Pancreas (tissue), 10 donors: ENCODE data around the gene ACTR5. TPM values are rescaled to one million over a fixed set of nuclear protein-coding genes. Genes with fewer than 3 reads are reported as not detected.
A peak's percentile ranks its signal among the peaks of the same experiment; 100 is the strongest.

Source experiments
- ATAC-seq, 4 donors: fragments of 200-7000 bp; cut with Tn5 transposase; one replicate each; pipeline versions ENCODE4 v1.8.0 to v1.9.1; 2020; ENCODE audit warnings: mild to moderate bottlenecking in 4 of 4, moderate library complexity in 4 of 4
- DNase-seq, 6 donors: peaks; one replicate each; pipeline ENCODE4 v3.0.0-alpha.2; 2020
- FAIRE-seq: peaks from 2 replicates; lab custom pipeline; 2012; peaks lifted over from hg19 to GRCh38; lab: Jason Lieb, UNC
- H3K27ac ChIP-seq, 4 donors: fragments of 200-600 bp; sonication (generic); 1 replicate in 3 of 4; 2 replicates in 1 of 4; pipeline versions ENCODE4 v1.5.0 to v1.8.0; 2020
- H3K27me3 ChIP-seq, 4 donors: fragments of 200-600 bp; one replicate each; pipeline ENCODE4 v1.8.0; 2021
- H3K36me3 ChIP-seq, 3 donors: fragments of 200-600 bp; sonication (generic) in 1 of 3; one replicate each; pipeline versions ENCODE4 v1.5.0 to v1.8.0; 2020 to 2021
- H3K4me1 ChIP-seq, 3 donors: fragments of 200-600 bp; one replicate each; pipeline ENCODE4 v1.8.0; 2021
- H3K4me3 ChIP-seq, 4 donors: fragments of 200-600 bp; sonication (generic) in 2 of 4; one replicate each; pipeline versions ENCODE4 v1.5.0 to v1.8.0; 2020 to 2021
- H3K9me3 ChIP-seq, 4 donors: fragments of 200-600 bp; one replicate each; pipeline ENCODE4 v1.8.0; 2021
- CTCF ChIP-seq, 4 donors: fragments of 200-600 bp; sonication (generic) in 3 of 4; IDR thresholded peaks; one replicate each; pipeline versions ENCODE4 v1.5.0 to v1.8.0; 2021; ENCODE audit warnings: antibody characterized with exemption in 4 of 4
- WGBS, 2 donors: extraction: QIAGEN DNeasy Blood & Tissue Kit; methylation state at CpG; one replicate each; pipeline ENCODE4 v1.1.7; 2013; 5-methylcytosine and 5-hydroxymethylcytosine counted together
- intact Hi-C, 3 donors: fragments of 100-400 bp; cut with DNase I; formaldehyde crosslinking; loops; one replicate each; pipeline versions ENCODE4 v1.11.1 to v1.14.2; 2022
- polyA plus RNA-seq, 2 donors: library from polyadenylated mRNA; stranded (reverse); fragments of 200-250 nt; gene quantifications; one replicate each; pipeline ENCODE4 v1.2.3, GENCODE V29; 2013
- total RNA-seq, 6 donors: library from RNA; stranded (reverse); fragmentation: NEBNext Ultra II Directional in 4 of 6; extraction: Animal tissue kit (Norgen Biotek cat#: 25700) in 4 of 6; gene quantifications; one replicate each; pipeline versions ENCODE4 v1.2.1 to v1.2.4, GENCODE V29; 2021 to 2023
- donor health status: healthy with polysubstance abuse.
- donor health status: DM: no; HTN: no; CAD: no; lungs with moderate emphysema.
- donor health status: DM: no; HTN: no; CAD: no.
- donor health status: control.
- donor health status: control.
- donor health status: Bipolar disorder and iron deficiency.
- donor health status: DM: yes; HTN: yes; CAD: no.
- donor health status: DM: no; HTN: no; CAD: no.
- donor health status: DM: no; HTN: no; CAD: no.
- donor health status: DM: yes; HTN: yes; CAD: no.

ACTR5 gene
- total and polyA plus RNA-seq, 8 donors, result 2.4 to 9.8 (median 3.2) TPM

GRCh38 chr20:38771621-38772020, 23.4 kb downstream of the ACTR5 start:
- no peak for DNase-seq

GRCh38 chr20:38774167-38774566, 25.9 kb downstream of the ACTR5 start:
- no peaks in the 10 kb centered on the region for H3K4me1 ChIP-seq
- WGBS, 2 donors, result 76 to 97% methylated on average over 2 of the region's 2 CpGs
- FAIRE-seq (no peak), ATAC-seq (no peak), DNase-seq (no peak)
- H3K36me3 ChIP-seq, result peaks cover 0 to 30% (median 0%) of the 10 kb centered on the region in 3 donors
- intact Hi-C loops, result no loop called here
- H3K27me3 ChIP-seq, result no peaks in the 10 kb centered on the region
- no peak for TF ChIP-seq CTCF (IDR thresholded peaks at IDR 0.05)
- H3K27ac ChIP-seq, result no peak overlapping the region
- H3K4me3 ChIP-seq, result no peak overlapping the region
- H3K9me3 ChIP-seq, result no peaks in the 10 kb centered on the region

More at GRCh38 chr20:38771621-38772020, 23.4 kb downstream of the ACTR5 start:
- no peak overlapping the region for H3K27ac ChIP-seq
- ATAC-seq (no peak), FAIRE-seq (no peak)
- 93 to 97% methylated on average over 7 of the region's 7 CpGs for WGBS, 2 donors
- no peak overlapping the region for H3K4me3 ChIP-seq
- TF ChIP-seq CTCF (IDR thresholded peaks at IDR 0.05), result no peak
- H3K9me3 ChIP-seq, result no peaks in the 10 kb centered on the region
- peaks cover 0 to 48% (median 0%) of the 10 kb centered on the region in 3 donors for H3K36me3 ChIP-seq
- H3K27me3 ChIP-seq, result no peaks in the 10 kb centered on the region
- intact Hi-C loops, result no loop called here
- H3K4me1 ChIP-seq, result peaks cover 0 to 6% (median 0%) of the 10 kb centered on the region in 3 donors

- no peak for FAIRE-seq
- no peak for DNase-seq
- TF ChIP-seq CTCF (IDR thresholded peaks at IDR 0.05), result no peak
- H3K27ac ChIP-seq, result no peak overlapping the region
- H3K4me1 ChIP-seq, result no peaks in the 10 kb centered on the region
- H3K27me3 ChIP-seq, result no peaks in the 10 kb centered on the region
- WGBS, 2 donors, result 97 to 98% methylated on average over 11 of the region's 11 CpGs
- H3K4me3 ChIP-seq, result no peak overlapping the region
- no peaks in the 10 kb centered on the region for H3K9me3 ChIP-seq
- no peak for ATAC-seq
- intact Hi-C loops, result no loop called here
- peaks cover 0 to 27% (median 0%) of the 10 kb centered on the region in 3 donors for H3K36me3 ChIP-seq
These were observed 28.1 kb downstream of the ACTR5 start for GRCh38 chr20:38776363-38776762.

DNA sequence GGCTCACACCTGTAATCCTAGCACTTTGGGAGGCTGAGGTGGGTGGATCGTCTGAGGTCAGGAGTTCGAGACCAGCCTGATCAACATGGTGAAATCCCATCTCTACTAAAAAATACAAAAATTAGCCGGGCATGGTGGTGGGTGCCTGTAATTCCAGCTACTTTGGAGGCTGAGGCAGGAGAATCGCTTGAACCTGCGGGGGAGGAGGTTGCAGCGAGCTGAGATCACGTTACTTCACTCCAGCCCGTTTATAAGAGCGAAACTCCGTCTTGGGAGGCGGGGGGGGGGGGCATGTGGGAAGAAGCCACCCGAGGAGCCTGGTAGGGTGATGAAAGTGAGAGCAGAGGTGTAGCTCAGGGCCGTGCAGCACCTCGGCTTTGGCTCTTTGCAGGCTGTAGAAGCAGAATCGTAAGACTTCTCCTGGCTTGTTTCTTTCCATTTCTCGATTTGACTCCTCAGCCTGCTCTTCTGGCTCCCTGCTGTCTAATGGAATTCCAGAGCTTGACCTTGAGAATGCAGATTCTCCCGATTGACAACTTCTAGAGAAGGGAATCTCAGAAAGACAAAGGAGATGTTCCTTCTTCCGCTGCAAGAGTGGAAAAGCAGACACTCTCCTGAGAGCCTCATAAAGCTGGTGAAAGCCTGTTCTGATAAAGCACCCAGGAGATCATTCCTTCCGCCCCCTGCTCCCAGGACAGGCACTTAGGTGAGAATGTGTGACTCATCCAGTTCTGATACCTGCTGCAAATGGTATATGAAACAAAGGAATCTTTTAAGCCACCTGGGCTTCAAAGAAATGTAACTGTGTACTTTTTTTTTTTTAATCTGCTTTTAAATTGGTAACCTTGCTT, 31.2 kb downstream of the ACTR5 start:
- WGBS, 2 donors, result 69 to 70% methylated on average over 19 of the region's 19 CpGs
- peak in 1 of 4 donors; percentile 37 for ATAC-seq

More for the DNA sequence above, 31.2 kb downstream of the ACTR5 start:
- no peak overlapping the region for H3K4me3 ChIP-seq
- no peak for TF ChIP-seq CTCF (IDR thresholded peaks at IDR 0.05)
- no peaks in the 10 kb centered on the region for H3K27me3 ChIP-seq
- FAIRE-seq (no peak), DNase-seq (no peak)
- H3K9me3 ChIP-seq, result no peaks in the 10 kb centered on the region
- no peaks in the 10 kb centered on the region for H3K36me3 ChIP-seq
- intact Hi-C loops, result no loop called here
- H3K4me1 ChIP-seq, result no peaks in the 10 kb centered on the region
- no peak overlapping the region for H3K27ac ChIP-seq
